ENCODE measurements around the gene PEX14.
"Not testable (repeated sequence)": the region's sequence is repeated elsewhere in the genome, so short reads cannot be mapped to it uniquely, and the experiment has no call there.

The PEX14 gene

GRCh38 chr1:10495475-10495817, 20.7 kb downstream of the PEX14 start:
- no peak for DNase-seq (ENCODE audit: low read depth)

GRCh38 chr1:10495952-10496351, 21.2 kb downstream of the PEX14 start:
- no peak for DNase-seq (ENCODE audit: low read depth)

GRCh38 chr1:10497109-10497508, 22.4 kb downstream of the PEX14 start:
- DNase-seq (ENCODE audit: low read depth), result no peak

- DNase-seq (ENCODE audit: low read depth), result no peak
These were observed 23.5 kb downstream of the PEX14 start for GRCh38 chr1:10498231-10498630.

GRCh38 chr1:10502206-10502605, 27.5 kb downstream of the PEX14 start:
- DNase-seq (ENCODE audit: low read depth), result no peak

- DNase-seq (ENCODE audit: low read depth), result no peak
These were observed 29.5 kb downstream of the PEX14 start for GRCh38 chr1:10504249-10504648.

- DNase-seq (ENCODE audit: low read depth), result not testable (repeated sequence)
These were observed 31.4 kb downstream of the PEX14 start for GRCh38 chr1:10506046-10506676.

- no peak for DNase-seq (ENCODE audit: low read depth)
These were observed 31.9 kb downstream of the PEX14 start for GRCh38 chr1:10506677-10507047.

- peak; percentile 81 for DNase-seq (ENCODE audit: low read depth)
These were observed 32.5 kb downstream of the PEX14 start for GRCh38 chr1:10507111-10507879.

- peak; percentile 66 for DNase-seq (ENCODE audit: low read depth)
These were observed 33.8 kb downstream of the PEX14 start for GRCh38 chr1:10508511-10508951.

GRCh38 chr1:10509809-10510509, 35.2 kb downstream of the PEX14 start:
- DNase-seq (ENCODE audit: low read depth), result no peak

GRCh38 chr1:10510520-10511493, 36.1 kb downstream of the PEX14 start:
- DNase-seq (ENCODE audit: low read depth), result peak; percentile 93

GRCh38 chr1:10511494-10511885, 36.7 kb downstream of the PEX14 start:
- no peak for DNase-seq (ENCODE audit: low read depth)

GRCh38 chr1:10513199-10513598, 38.4 kb downstream of the PEX14 start:
- DNase-seq (ENCODE audit: low read depth), result no peak

GRCh38 chr1:10514490-10515235, 39.9 kb downstream of the PEX14 start:
- peak; percentile 62 for DNase-seq (ENCODE audit: low read depth)

- DNase-seq (ENCODE audit: low read depth), result no peak
These were observed 40.7 kb downstream of the PEX14 start for GRCh38 chr1:10515301-10515975.

GRCh38 chr1:10515976-10516750, 41.4 kb downstream of the PEX14 start:
- DNase-seq (ENCODE audit: low read depth), result no peak

- DNase-seq (ENCODE audit: low read depth), result no peak
These were observed 42.4 kb downstream of the PEX14 start for GRCh38 chr1:10516925-10517676.

- no peak for DNase-seq (ENCODE audit: low read depth)
These were observed 42.9 kb downstream of the PEX14 start for GRCh38 chr1:10517677-10517982.

All from EH (cell line).